ENCODE results near the gene PMPCA.

The PMPCA gene

DNA sequence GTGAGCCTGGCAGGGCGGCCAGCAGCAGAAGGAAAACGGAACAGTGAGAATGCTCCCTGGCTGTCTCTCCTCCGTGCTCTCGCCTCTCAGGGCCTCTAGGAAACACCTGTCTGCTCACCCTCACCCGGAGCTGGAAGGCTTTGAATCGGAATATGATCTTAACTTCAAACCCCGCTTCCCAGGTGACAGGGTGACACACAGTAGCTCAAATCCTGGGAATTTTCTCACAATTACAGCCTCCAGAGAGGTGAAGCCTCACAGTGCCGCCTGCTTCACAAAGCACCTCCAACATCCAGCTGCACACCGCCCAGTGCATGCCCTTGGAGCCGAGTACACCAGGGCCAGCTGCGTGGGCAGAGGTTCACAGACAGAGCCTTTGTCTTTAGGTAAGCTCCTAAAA, 59.9 kb downstream of the PMPCA start:
- TF ChIP-seq NFRKB (IDR thresholded peaks at IDR 0.05), result no peak
- no peak for TF ChIP-seq BHLHE40 (IDR thresholded peaks at IDR 0.05; ENCODE audit: borderline replicate concordance)
- no peak for TF ChIP-seq CTBP1 (IDR thresholded peaks at IDR 0.05; ENCODE audit: borderline replicate concordance)
- no peak for TF ChIP-seq SUZ12 (IDR thresholded peaks at IDR 0.05)
- no peak for TF ChIP-seq ELF4 (IDR thresholded peaks at IDR 0.05)
- TF ChIP-seq, protein P1, sequence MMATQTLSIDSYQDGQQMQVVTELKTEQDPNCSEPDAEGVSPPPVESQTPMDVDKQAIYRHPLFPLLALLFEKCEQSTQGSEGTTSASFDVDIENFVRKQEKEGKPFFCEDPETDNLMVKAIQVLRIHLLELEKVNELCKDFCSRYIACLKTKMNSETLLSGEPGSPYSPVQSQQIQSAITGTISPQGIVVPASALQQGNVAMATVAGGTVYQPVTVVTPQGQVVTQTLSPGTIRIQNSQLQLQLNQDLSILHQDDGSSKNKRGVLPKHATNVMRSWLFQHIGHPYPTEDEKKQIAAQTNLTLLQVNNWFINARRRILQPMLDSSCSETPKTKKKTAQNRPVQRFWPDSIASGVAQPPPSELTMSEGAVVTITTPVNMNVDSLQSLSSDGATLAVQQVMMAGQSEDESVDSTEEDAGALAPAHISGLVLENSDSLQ (IDR thresholded peaks at IDR 0.05), result no peak
- TF ChIP-seq L3MBTL2 (conservative IDR thresholded peaks at IDR 0.05), result no peak
- no peak for TF ChIP-seq SP1 (IDR thresholded peaks at IDR 0.05)
- TF ChIP-seq FOXM1 (IDR thresholded peaks at IDR 0.05; ENCODE audit: borderline replicate concordance), result no peak
- TF ChIP-seq FOXA1 (IDR thresholded peaks at IDR 0.05), result no peak
- TF ChIP-seq ARNT (IDR thresholded peaks at IDR 0.05), result no peak
- TF ChIP-seq TARDBP (IDR thresholded peaks at IDR 0.05), result no peak
- no peak for TF ChIP-seq FOXK2 (IDR thresholded peaks at IDR 0.05)
- TF ChIP-seq LEF1 (IDR thresholded peaks at IDR 0.05; ENCODE audit: borderline replicate concordance), result no peak
- no peak for TF ChIP-seq ZNF384 (IDR thresholded peaks at IDR 0.05)
- TF ChIP-seq HDGF (IDR thresholded peaks at IDR 0.05; ENCODE audit: borderline replicate concordance), result no peak
- CTCF ChIA-PET, result interaction anchor here (0.6 kb wide), 1 partner anchor 161 kb away, joined by 3 read pairs; no protein-coding TSS in a partner anchor
- POLR2A ChIA-PET, result no interaction called here
- DNase-seq (ENCODE audit: extremely low spot score), result no peak

DNA sequence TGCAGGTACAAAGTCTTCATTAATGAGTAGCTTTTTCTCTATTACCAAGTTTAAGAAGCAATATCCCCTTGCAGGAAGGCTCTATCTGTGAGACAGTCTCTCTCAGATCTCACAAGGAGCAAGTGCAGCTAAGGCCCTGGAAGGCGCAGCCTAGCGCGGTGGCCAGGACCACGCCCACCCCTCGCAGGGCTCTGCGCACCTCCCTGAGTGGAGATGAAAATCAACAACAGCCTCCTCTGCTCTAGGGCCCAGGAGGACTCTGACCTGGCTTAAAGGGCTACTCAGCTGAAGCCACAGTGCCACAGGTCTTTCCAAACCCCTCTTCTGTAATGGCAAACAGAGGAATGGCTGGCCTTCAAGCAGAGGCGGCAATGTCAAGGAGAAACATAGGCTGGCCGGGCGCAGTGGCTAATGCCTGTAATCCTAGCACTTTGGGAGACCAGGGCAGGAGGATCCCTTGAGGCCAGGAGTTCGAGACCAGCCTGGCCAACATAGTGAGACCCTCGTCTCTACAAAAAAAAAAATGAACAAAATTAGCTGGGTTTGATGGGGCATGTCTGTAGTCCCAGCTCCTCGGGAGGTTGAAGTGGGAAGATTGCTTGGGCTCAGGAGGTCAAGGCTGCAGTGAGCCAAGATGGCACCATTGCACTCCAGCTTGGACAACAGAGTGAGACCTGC, 60.5 kb downstream of the PMPCA start:
- ChIA-PET CTCF (no interaction called here), POLR2A (no interaction called here)
- no peak for DNase-seq (ENCODE audit: extremely low spot score)
- TF ChIP-seq, protein P1 (IDR thresholded peaks at IDR 0.05), result no peak
- TF ChIP-seq L3MBTL2 (conservative IDR thresholded peaks at IDR 0.05), result no peak
- TF ChIP-seq FOXK2 (IDR thresholded peaks at IDR 0.05), result no peak
- TF ChIP-seq SUZ12 (IDR thresholded peaks at IDR 0.05), result no peak
- TF ChIP-seq SP1 (IDR thresholded peaks at IDR 0.05), result no peak
- no peak for TF ChIP-seq CTBP1 (IDR thresholded peaks at IDR 0.05; ENCODE audit: borderline replicate concordance)
- no peak for TF ChIP-seq TARDBP (IDR thresholded peaks at IDR 0.05)
- no peak for TF ChIP-seq HDGF (IDR thresholded peaks at IDR 0.05; ENCODE audit: borderline replicate concordance)
- no peak for TF ChIP-seq ELF4 (IDR thresholded peaks at IDR 0.05)
- no peak for TF ChIP-seq ARNT (IDR thresholded peaks at IDR 0.05)
- TF ChIP-seq LEF1 (IDR thresholded peaks at IDR 0.05; ENCODE audit: borderline replicate concordance), result no peak
- no peak for TF ChIP-seq FOXA1 (IDR thresholded peaks at IDR 0.05)
- TF ChIP-seq ZNF384 (IDR thresholded peaks at IDR 0.05), result no peak
- TF ChIP-seq BHLHE40 (IDR thresholded peaks at IDR 0.05; ENCODE audit: borderline replicate concordance), result no peak
- TF ChIP-seq NFRKB (IDR thresholded peaks at IDR 0.05), result no peak
- no peak for TF ChIP-seq FOXM1 (IDR thresholded peaks at IDR 0.05; ENCODE audit: borderline replicate concordance)

DNA sequence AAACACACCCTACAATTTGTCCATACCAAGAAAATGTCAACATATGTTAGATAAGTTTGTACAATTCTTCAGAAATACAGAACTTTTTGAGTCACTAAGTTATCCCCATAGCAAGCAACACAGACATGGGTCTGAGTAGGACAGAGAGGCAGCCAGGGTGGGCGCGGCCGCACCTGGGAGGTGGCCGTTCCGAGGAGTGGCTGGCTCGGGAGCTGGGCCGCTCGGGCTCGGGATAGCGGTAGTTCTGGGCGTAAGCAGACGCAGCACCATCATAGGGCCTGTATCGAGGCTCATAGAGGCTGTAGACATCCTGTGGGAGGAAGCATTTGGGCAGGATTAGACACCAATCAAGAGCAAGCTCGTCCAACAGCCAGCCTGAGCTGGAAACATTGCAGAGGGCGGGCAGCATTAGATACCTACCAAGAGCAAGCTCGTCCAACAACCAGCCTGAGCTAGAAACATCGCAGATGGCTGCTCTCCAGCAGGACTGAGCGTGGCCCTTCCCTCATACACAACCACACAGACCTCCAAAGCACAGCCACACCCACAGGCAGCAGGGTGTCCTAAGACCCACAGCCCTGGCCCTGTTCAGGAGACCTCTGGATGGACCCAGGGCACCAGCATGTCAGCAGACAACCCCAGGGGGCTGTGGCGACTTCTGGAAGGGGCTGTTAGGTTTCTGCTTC, 61.5 kb downstream of the PMPCA start:
- TF ChIP-seq HDGF (IDR thresholded peaks at IDR 0.05; ENCODE audit: borderline replicate concordance) (no peak), ZNF384 (IDR thresholded peaks at IDR 0.05) (no peak), ARNT (IDR thresholded peaks at IDR 0.05) (no peak), NFRKB (IDR thresholded peaks at IDR 0.05) (no peak), SP1 (IDR thresholded peaks at IDR 0.05) (no peak), L3MBTL2 (conservative IDR thresholded peaks at IDR 0.05) (no peak), FOXM1 (IDR thresholded peaks at IDR 0.05; ENCODE audit: borderline replicate concordance) (no peak), TARDBP (IDR thresholded peaks at IDR 0.05) (no peak), SUZ12 (IDR thresholded peaks at IDR 0.05) (no peak), BHLHE40 (IDR thresholded peaks at IDR 0.05; ENCODE audit: borderline replicate concordance) (no peak), CTBP1 (IDR thresholded peaks at IDR 0.05; ENCODE audit: borderline replicate concordance) (no peak), ELF4 (IDR thresholded peaks at IDR 0.05) (no peak), FOXA1 (IDR thresholded peaks at IDR 0.05) (no peak), FOXK2 (IDR thresholded peaks at IDR 0.05) (no peak), LEF1 (IDR thresholded peaks at IDR 0.05; ENCODE audit: borderline replicate concordance) (no peak)
- TF ChIP-seq, protein P1 (IDR thresholded peaks at IDR 0.05), result no peak
- POLR2A ChIA-PET, result interaction anchor here (1.0 kb wide), 1 partner anchor 12 kb away, joined by 3 read pairs; no protein-coding TSS in a partner anchor
- DNase-seq (ENCODE audit: extremely low spot score), result no peak
- CTCF ChIA-PET, result no interaction called here

DNA sequence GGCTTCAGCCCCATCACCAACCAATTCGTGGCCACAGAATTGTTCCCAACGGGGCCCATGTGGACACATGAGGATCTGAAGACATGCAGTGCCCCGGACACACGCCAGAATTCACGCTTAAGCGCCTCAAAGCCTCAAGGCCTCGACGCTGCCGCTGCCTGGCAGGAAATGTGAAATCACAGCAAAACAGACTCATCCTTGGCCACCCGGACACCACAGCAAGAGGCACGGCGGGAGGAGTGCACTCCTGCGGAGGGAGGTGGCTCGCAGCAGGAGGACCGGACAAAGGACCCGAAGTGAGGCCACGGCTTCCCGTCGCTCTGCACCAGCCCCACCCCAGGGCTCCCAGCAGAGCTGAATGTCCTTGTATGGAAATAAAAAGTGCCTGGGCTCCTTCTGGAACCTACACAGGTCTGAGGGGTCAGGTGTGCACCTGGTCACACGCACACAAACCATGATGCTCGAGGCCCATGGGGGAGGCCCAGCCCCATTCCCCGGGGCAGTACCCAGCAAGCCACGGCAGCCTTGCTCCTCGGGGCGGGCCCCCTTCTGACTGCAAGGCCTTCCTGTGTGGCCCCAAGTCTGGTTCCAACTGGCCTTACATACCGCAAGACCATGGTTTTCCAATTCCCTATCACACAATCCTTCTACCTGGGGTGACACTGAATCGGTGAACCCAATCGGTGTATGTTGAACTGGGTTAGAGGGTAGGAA, 62.3 kb downstream of the PMPCA start:
- POLR2A ChIA-PET, result interaction anchor here (1.0 kb wide), 1 partner anchor 11 kb away, joined by 3 read pairs; no protein-coding TSS in a partner anchor
- DNase-seq (ENCODE audit: extremely low spot score), result no peak
- CTCF ChIA-PET, result no interaction called here
- TF ChIP-seq ARNT (IDR thresholded peaks at IDR 0.05), result no peak
- TF ChIP-seq TARDBP (IDR thresholded peaks at IDR 0.05), result no peak
- no peak for TF ChIP-seq FOXM1 (IDR thresholded peaks at IDR 0.05; ENCODE audit: borderline replicate concordance)
- TF ChIP-seq FOXA1 (IDR thresholded peaks at IDR 0.05), result no peak
- no peak for TF ChIP-seq LEF1 (IDR thresholded peaks at IDR 0.05; ENCODE audit: borderline replicate concordance)
- no peak for TF ChIP-seq HDGF (IDR thresholded peaks at IDR 0.05; ENCODE audit: borderline replicate concordance)
- no peak for TF ChIP-seq SUZ12 (IDR thresholded peaks at IDR 0.05)
- no peak for TF ChIP-seq ELF4 (IDR thresholded peaks at IDR 0.05)
- no peak for TF ChIP-seq CTBP1 (IDR thresholded peaks at IDR 0.05; ENCODE audit: borderline replicate concordance)
- no peak for TF ChIP-seq ZNF384 (IDR thresholded peaks at IDR 0.05)
- TF ChIP-seq L3MBTL2 (conservative IDR thresholded peaks at IDR 0.05), result no peak
- no peak for TF ChIP-seq NFRKB (IDR thresholded peaks at IDR 0.05)
- TF ChIP-seq, protein P1 (IDR thresholded peaks at IDR 0.05), result no peak
- no peak for TF ChIP-seq BHLHE40 (IDR thresholded peaks at IDR 0.05; ENCODE audit: borderline replicate concordance)
- TF ChIP-seq FOXK2 (IDR thresholded peaks at IDR 0.05), result no peak

Measured in HEK293T (cell line).